Mammary microvascular endothelial cell (primary cell): Measurements from ENCODE around the gene GADD45A. TPM values are rescaled to one million over a fixed set of nuclear protein-coding genes. Genes with fewer than 3 reads are reported as not detected.

ENCODE experiments used
- total RNA-seq: library from RNA; depleted of rRNA; stranded (reverse); fragments of >200 nt; gene quantifications from 2 replicates; pipeline ENCODE4 v1.2.3, GENCODE V29; 2015

GADD45A gene, protein sequence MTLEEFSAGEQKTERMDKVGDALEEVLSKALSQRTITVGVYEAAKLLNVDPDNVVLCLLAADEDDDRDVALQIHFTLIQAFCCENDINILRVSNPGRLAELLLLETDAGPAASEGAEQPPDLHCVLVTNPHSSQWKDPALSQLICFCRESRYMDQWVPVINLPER
- 52.0 and 62.8 TPM in 2 replicates for total RNA-seq

GRCh38 chr1:67685067-67685557, at the start of gene GADD45A:
GADD45A (plus strand) TSS chr1:67685201; CDS start chr1:67685495, 294 bp downstream.

Other genes starting within 250 kb of the GADD45A start
- gene GNG12, start 148.3 kb downstream of the GADD45A start, total RNA-seq: 185 and 195 TPM in 2 replicates